ENCODE data around the gene RIC1.
A peak's percentile ranks its signal among the peaks of the same experiment; 100 is the strongest.
"Not testable (repeated sequence)": the region's sequence is repeated elsewhere in the genome, so short reads cannot be mapped to it uniquely, and the experiment has no call there.

The RIC1 gene

GRCh38 chr9:5628530-5629311 is at the start of gene RIC1:
Gene RIC1, plus strand, starts transcription at chr9:5629107. Its CDS starts 203 bp downstream, at chr9:5629310.
- peak; percentile 70 to 85 for DNase-seq (ENCODE audit: low read depth in 2 of 2)

DNA sequence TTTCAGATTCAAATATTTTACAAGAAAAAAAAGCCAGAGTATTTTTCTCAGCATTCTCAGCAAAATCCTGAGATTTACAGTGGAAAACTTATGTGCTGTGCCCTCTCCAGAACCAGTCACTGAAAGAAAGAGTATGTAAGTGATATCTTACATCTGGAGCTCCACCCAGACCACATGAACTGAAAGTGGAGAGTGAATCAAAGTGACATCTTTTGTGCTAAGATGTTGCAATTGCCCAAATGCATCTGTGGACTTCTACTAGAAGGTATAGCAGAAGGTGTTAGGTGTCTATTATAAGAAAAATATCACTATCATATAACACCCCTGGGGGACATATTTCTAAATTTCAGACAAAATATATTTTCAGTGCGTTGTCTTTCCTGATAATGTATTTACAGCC is 49.0 kb upstream of the RIC1 start:
- DNase-seq (ENCODE audit: low read depth in 2 of 2), result no peak

DNA sequence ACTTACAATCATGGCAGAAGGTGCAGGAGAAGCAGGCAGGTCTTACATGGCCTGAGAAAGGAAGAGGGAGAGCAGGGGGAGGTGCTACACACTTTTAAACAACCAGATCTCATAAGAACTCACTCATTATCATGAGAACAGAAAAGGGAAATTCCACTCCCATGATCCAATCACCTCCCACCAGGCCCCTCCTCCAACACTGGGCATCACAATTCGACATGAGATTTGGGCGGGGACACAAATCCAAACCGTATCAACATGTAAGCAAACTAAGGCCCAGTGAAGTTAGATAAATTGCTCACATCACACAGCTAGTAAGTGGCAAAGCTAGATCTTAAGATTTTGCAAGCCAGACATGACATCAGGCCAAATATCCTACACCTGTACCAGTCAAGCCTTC is 48.3 kb upstream of the RIC1 start:
- no peak for DNase-seq (ENCODE audit: low read depth in 2 of 2)

DNA sequence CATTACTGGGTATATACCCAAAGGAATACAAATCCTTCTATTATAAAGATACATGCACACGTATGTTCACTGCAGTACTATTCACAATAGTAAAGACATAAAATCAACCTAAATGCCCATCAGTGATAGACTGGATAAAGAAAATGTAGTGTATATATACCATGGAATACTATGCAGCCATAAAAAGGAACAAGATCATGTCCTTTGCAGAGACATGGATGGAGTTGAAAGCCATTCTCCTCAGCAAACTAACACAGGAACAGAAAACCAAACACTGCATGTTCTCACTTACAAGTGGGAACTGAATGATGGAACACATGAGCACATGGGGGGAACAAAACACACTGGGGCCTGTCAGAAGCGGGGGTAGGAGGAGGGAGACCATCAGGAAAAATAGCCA is 47.2 kb upstream of the RIC1 start:
- DNase-seq (ENCODE audit: low read depth in 2 of 2), result not testable (repeated sequence)

DNA sequence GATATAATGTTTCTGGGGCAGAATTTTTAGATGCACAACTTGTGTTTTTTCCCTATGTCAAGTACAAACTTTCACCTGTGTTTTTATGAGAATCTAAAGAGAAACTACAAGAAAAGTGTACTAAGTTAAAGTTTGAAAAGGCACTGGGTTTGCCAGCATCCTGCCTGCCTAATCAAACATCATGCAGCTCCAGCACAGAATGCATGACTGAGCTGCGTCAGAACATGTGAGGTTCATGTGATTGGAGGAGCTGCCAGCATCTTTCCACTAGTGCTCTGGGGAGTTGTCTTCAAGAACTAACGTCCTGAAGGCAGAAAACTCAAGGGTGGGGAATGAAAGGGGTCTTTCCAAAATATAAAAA is 46.1 kb upstream of the RIC1 start:
- DNase-seq (ENCODE audit: low read depth in 2 of 2), result no peak

- no peak for DNase-seq (ENCODE audit: low read depth in 2 of 2)
Observed at GRCh38 chr9:5586391-5586802, 42.5 kb upstream of the RIC1 start.

GRCh38 chr9:5587024-5587423 is 41.9 kb upstream of the RIC1 start:
- no peak for DNase-seq (ENCODE audit: low read depth in 2 of 2)

GRCh38 chr9:5592231-5592630 is 36.7 kb upstream of the RIC1 start:
- no peak for DNase-seq (ENCODE audit: low read depth in 2 of 2)

DNA sequence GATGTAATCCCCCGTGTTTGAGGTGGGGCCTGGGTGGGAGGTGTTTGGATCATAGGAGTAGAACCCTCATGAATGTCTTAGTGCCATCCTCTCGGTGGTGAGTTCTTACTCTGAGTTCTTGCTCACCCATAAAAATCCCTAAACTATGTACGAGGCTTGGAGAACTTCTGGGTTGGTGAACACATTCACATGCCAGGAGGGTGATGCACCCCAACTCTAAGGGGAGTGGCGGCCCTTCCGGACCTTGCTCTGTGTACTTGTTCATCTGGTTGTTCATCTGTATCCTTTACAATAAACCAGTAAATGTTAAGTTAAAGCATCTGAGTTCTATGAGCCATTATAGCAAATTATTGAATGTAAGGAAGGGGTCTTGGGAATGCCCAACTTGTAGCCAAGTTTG is 36.0 kb upstream of the RIC1 start:
- no peak for DNase-seq (ENCODE audit: low read depth in 2 of 2)

GRCh38 chr9:5593904-5594303 is 35.0 kb upstream of the RIC1 start:
- DNase-seq (ENCODE audit: low read depth in 2 of 2), result no peak

DNA sequence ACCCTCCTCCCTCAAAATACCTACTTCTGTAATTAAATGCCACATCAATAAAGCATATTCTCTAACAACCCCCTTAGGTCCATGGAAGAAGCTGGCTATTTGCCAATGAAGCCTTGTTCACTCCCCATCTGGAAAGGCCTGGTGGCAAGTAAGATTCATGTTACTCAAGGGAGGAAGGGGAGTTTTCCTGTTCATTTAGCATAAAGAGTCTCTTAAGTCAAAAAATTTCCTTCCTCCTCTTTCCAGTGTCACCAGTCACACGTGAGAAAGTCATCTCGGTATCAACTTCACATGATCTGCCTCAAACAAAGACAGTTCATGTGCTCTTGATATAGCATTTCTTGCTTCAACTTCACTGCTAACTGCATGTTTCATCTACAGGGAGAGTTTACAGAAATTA is 32.7 kb upstream of the RIC1 start:
- DNase-seq (ENCODE audit: low read depth in 2 of 2), result no peak

DNA sequence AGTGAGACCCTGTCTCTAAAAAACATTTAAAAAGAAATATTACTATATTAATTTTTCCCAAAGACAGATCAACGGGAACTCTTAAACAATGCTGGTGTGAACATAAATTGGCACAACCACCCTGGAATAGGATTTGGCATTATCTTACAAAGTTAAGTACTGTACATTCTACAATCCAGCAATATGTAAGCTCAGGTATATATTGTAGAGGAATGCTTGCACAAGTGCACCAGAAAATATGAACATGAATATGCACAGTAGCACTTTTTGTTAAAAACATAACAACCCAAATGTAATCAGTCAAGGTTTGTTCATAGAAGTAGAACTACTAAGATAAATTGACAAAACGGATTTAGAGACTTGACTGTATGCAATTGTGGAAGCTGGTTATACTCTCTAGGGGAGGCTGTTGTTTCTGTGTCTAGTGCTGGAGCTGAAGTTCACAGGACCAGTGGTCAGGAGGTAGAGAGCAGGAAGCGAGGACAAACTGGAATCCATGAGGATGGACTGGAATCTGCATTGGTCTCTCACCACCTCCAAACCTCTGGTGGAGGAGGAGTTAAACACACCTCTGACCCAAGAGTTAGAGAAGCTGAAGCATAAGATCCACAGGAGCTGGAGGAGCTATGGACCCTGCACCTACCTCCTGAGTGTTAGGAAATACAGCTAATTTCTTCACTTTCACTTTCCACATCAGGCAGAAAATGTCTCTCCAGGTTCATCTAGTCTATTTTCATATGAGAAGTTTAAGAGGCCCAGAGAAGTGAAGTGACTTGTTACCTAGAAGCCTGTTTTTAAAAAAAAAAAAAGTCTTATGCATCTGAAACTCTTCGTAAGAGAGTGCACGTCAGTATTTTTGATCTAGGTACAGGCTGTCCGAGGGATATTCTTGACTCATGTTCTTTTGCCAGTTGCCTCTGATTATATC is 20.3 kb upstream of the RIC1 start:
- no peak for DNase-seq (ENCODE audit: low read depth in 2 of 2)

GRCh38 chr9:5609226-5609596 is 19.7 kb upstream of the RIC1 start:
- no peak for DNase-seq (ENCODE audit: low read depth in 2 of 2)

DNA sequence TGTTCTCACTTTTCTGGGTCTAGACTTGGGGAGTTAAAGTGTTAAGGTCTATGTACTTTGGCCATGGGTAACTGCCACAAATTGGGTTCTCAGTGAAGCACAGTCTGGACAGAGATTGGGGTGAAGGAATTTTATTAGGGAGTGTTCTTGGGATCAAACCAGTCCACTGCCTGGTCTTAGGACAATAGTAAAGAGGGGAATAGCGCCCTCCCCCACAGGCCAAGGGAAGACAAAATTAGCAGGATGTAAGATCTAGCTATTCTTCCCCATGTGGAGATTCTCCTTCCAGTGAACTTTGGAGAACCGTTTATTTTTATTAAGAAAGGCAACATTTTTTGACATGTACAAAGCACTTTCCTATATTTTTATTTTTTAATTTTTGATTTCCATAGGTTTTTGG is 18.4 kb upstream of the RIC1 start:
- DNase-seq (ENCODE audit: low read depth in 2 of 2), result no peak

DNA sequence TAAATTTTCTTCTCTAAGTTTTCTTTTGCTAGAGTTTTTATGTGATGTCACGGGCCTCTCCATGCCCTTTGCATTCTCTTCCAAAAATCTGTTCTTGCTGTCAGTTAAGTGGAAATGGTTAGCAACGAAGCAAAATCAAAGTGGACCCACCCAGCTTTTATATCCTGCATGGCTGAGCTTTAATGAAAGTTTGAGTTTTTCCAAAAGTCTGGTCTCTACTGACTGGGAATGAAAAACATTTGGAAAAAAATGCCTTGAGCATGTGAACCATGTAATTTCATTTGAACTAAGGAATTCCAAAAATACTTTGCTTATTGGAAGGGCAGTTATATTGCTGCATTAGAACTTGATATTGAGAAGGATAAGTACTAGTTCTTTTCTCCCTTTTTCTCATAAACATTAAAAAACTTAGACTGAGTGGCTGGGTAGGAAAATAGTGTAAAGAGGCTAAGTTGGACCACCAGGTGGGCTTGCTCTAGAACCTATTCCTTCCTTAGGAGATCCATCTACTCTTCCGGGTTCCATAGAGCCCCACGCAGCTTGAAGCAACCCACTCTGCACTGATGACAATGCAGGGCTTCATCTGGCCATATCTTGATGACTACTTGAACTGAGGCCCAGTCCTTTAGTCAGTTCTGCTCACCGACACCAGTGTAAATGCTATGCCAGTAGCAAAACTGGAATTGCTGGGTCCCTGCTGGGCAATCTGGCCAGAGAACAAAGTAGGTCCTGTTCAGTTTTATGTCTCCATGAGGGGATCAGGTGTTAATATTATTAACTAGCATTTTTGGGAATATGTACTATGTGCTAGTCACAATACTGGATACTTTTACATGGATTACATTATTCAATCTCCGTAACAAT is 17.4 kb upstream of the RIC1 start:
- no peak for DNase-seq (ENCODE audit: low read depth in 2 of 2)

GRCh38 chr9:5612185-5612530 is 16.7 kb upstream of the RIC1 start:
- no peak for DNase-seq (ENCODE audit: low read depth in 2 of 2)

DNA sequence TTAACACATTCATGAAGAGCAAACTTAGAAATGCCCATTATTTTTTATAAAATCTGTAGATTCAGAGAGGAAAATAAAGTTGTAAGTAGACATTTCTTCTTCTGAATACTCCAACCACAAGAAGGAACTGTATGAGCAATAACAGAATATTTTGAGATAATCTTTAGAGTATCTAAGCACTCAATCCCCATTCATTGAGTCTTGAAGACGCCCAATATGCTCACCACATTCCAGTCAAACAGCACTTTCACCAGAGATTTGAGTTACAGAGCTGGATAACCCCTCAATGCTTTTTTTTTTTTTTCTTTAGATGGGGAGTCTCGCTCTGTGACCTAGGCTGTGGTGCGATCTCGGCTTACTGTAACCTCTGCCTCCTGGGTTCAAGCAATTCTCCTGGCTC is 14.7 kb upstream of the RIC1 start:
- no peak for DNase-seq (ENCODE audit: low read depth in 2 of 2)

DNA sequence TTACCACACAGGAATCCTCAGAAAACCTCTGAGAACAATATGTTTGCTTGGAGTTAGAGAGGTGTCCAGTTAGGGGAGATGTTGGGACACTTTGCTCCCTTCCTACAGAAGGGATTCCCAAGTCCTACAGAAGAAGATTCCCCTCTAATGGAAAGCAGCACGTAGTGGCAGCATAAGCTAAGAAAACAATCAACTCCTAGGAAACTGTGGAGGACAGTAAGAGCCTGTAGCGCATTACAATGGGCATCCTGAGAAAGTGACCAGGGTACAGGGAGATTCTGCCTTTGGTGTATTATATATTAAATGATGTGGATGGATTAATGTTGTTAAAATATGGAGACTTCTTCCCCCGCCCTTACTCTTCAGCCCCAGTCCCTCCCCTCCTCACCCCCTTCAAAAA is 13.9 kb upstream of the RIC1 start:
- DNase-seq (ENCODE audit: low read depth in 2 of 2), result no peak

DNA sequence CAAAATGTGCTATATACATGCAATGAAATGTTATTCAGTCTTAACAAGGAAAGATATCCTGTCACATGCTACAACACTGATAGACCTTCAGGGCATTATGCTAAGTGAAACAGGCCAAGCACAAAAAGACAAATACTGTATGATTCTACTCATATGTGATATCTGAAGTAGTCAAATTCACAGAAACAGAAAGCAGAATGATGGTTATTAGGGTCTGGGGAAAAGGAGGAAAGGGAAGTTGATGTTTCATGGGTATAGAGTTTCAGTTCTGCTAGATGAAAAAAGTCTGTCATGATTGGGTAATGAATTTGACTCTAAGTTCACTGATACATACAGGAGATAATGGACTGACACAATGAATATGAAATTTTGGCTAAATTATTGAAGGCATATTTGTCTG is 11.2 kb upstream of the RIC1 start:
- no peak for DNase-seq (ENCODE audit: low read depth in 2 of 2)

DNA sequence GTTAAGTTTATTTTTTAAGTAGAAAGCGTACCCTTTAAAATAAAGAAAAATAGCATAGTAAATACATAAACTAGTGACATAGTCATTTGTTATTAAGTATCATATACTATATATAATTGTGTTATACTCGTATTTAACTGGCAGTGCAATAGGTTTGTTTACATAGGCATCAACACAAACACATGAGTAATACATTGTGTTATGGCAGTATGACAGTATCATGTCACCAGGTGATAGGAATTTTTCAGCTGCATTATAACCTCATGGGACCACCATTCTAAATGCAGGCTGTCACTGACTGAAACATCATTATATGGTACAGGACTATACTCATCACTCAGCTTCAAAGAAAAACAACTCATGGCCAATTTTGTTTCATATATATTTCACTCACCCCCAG is 8.4 kb upstream of the RIC1 start:
- DNase-seq (ENCODE audit: low read depth in 2 of 2), result no peak

DNA sequence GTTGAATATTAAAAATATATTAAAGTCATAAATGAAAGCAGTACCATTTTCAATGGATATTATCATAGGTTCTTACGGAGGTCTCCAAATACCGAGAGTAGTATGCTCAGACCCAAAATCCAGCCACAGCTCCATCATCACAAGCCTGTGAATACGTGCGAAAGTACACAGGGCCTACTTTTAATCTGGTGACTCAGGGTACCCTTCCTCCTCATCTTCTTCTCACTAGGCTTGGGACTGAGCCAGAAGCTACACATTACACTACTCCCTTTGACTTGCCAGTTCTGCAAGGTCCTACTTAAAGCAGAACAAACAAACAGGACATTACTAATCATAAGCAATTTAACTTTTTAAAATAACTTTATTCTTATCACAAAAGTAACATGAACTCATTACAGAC is 7.6 kb upstream of the RIC1 start:
- DNase-seq (ENCODE audit: low read depth in 2 of 2), result no peak

DNA sequence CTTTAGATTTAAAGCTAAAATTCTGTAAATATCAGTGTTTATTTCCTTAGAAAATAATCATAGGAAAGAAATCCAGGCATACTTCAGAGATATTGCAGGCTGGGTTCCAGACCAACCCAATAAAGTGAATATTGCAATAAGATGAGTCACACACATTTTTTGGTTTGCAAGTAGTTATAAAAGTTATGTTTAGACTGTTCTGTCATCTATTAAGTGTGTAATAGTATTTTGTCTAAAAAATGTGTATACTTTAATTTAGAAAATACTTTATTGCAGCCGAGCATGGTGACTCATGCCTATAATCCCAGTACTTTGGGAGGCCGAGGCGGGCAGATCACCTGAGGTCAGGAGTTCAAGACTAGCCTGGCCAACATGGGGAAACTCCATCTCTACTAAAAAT is 6.9 kb upstream of the RIC1 start:
- DNase-seq (ENCODE audit: low read depth in 2 of 2), result no peak
